Colonic mucosa (tissue), 4 donors: ENCODE data around the gene STX4. TPM values are rescaled to one million over a fixed set of nuclear protein-coding genes. Genes with fewer than 3 reads are reported as not detected.

Experiments used
- DNase-seq: peaks from one replicate; pipeline ENCODE4 v3.0.0-alpha.2; 2020
- H3K27ac ChIP-seq: fragments of 200-600 bp; one replicate; pipeline ENCODE4 v1.8.0; 2021
- H3K27me3 ChIP-seq: fragments of 200-600 bp; one replicate; pipeline ENCODE4 v1.8.0; 2021
- H3K36me3 ChIP-seq: fragments of 200-600 bp; one replicate; pipeline ENCODE4 v1.8.0; 2021
- H3K4me1 ChIP-seq: fragments of 200-600 bp; one replicate; pipeline ENCODE4 v1.8.0; 2021; ENCODE audit warnings: mild to moderate bottlenecking
- H3K4me3 ChIP-seq: fragments of 200-600 bp; one replicate; pipeline ENCODE4 v1.8.0; 2021
- H3K9ac ChIP-seq, 2 donors: one replicate each; pipeline ENCODE4 v1.7.0; 2013; ENCODE audit warnings: control low read depth in 2 of 2, low read depth in 2 of 2, low read length in 2 of 2
- H3K9me3 ChIP-seq: fragments of 200-600 bp; one replicate; pipeline ENCODE4 v1.8.0; 2021
- CTCF ChIP-seq: fragments of 200-600 bp; IDR thresholded peaks from one replicate; pipeline ENCODE4 v1.8.0; 2022; ENCODE audit warnings: antibody characterized with exemption, mild to moderate bottlenecking
- intact Hi-C: fragments of 100-400 bp; cut with DNase I; formaldehyde crosslinking; loops from one replicate; pipeline ENCODE4 v1.14.1; 2022
- total RNA-seq, 2 donors: library from RNA; stranded (reverse); fragmentation: NEBNext Ultra II Directional in 1 of 2; extraction: Animal tissue kit (Norgen Biotek cat#: 25700) in 1 of 2; gene quantifications; one replicate each; pipeline ENCODE4 v1.2.1, GENCODE V29; 2021
- donor health status: healthy.
- donor health status: DM: no; HTN: no; CAD: no.
- donor health status: DM: no; HTN: no; CAD: no.

The STX4 gene
- total RNA-seq, 2 donors from 2014 or later = 70.8 to 71.4 TPM

DNA sequence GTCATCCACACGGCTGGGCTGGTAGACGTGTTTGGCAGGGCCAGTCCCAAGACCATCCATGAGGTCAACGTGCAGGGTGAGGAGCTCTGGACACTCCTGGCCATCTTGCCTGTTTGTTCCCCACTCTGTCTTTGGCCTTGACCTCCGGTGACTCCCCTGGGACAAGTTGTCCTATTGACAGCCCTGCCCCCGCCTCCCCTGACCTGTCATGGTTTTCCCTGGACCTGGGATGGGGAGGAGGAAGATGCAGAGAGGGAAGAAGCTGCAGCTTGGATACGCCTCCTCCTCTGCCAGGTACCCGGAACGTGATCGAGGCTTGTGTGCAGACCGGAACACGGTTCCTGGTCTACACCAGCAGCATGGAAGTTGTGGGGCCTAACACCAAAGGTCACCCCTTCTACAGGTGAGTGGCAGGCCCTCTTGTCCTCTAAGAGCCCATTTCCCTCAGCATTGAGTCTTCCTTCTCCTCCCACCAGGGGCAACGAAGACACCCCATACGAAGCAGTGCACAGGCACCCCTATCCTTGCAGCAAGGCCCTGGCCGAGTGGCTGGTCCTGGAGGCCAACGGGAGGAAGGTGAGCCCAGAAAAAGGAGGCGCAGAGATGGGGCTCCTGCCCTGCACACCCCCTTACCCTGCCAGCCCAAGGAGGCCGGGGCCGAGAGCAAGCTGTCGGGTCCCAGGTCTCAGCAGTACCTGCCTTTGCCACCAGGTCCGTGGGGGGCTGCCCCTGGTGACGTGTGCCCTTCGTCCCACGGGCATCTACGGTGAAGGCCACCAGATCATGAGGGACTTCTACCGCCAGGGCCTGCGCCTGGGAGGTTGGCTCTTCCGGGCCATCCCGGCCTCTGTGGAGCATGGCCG lies 47.0 kb upstream of the STX4 start:
- intact Hi-C loops = loop anchor here (5.0 to 10.0 kb wide), 3 partner anchors 158 to 881 kb away; no protein-coding TSS in a partner anchor
- no peaks in the 10 kb centered on the region for H3K4me1 ChIP-seq
- DNase-seq = no peak
- H3K9me3 ChIP-seq = no peaks in the 10 kb centered on the region
- H3K4me3 ChIP-seq = no peak overlapping the region
- no peaks in the 10 kb centered on the region for H3K36me3 ChIP-seq
- H3K9ac ChIP-seq = peak overlapping the region in 1 of 2 donors; percentile 76
- no peak for TF ChIP-seq CTCF
- no peak overlapping the region for H3K27ac ChIP-seq
- no peaks in the 10 kb centered on the region for H3K27me3 ChIP-seq

DNA sequence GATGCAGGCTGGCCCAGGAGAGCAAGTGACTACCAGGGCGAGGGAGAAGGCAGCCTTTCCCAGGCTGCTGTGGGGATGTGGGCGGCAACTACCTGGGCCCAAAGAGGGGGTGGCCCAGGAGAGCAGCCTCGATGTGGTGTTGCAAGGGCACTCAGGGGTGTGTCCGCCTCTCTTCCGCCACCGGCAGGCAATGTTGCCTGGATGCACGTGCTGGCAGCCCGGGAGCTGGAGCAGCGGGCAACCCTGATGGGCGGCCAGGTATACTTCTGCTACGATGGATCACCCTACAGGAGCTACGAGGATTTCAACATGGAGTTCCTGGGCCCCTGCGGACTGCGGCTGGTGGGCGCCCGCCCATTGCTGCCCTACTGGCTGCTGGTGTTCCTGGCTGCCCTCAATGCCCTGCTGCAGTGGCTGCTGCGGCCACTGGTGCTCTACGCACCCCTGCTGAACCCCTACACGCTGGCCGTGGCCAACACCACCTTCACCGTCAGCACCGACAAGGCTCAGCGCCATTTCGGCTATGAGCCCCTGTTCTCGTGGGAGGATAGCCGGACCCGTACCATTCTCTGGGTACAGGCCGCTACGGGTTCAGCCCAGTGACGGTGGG lies 45.7 kb upstream of the STX4 start:
- no peak overlapping the region for H3K27ac ChIP-seq
- no peaks in the 10 kb centered on the region for H3K27me3 ChIP-seq
- intact Hi-C loops = loop anchor here (5.0 to 10.0 kb wide), 3 partner anchors 157 to 880 kb away; no protein-coding TSS in a partner anchor
- DNase-seq = no peak
- TF ChIP-seq CTCF = no peak
- H3K36me3 ChIP-seq = no peaks in the 10 kb centered on the region
- no peaks in the 10 kb centered on the region for H3K9me3 ChIP-seq
- H3K4me3 ChIP-seq = no peak overlapping the region
- H3K9ac ChIP-seq = no peak overlapping the region
- no peaks in the 10 kb centered on the region for H3K4me1 ChIP-seq

DNA sequence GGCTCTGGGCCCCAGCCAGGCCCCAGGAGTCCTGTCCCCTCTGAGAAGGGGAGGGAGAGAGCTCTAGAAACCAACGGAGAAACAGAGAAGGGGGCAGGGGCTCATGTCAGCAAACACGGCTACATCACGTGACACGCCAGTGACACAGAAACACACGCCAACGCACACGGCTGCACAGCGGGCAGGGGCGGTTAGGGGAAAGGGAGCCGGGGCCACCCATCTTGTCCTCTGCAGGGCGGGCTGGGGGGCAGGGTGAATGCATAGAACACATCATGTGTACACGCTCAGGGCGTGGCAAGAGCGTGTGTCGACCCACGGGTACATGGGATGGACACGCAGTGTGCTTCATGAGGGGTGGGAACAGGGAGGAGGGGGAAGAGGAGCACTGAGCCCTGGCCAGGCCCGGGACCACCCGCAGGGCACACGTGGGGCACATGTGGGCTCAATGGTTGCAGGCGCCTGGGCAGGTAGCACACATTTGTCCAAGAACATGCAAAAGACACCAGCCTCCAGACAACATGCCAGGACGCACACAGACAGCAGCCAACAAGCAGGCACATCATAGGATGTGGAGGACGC lies 43.8 kb upstream of the STX4 start:
- H3K27me3 ChIP-seq = no peaks in the 10 kb centered on the region
- no peak overlapping the region for H3K9ac ChIP-seq
- H3K4me3 ChIP-seq = no peak overlapping the region
- intact Hi-C loops = loop anchor here (5.0 to 10.0 kb wide), 3 partner anchors 155 to 878 kb away; no protein-coding TSS in a partner anchor
- no peaks in the 10 kb centered on the region for H3K4me1 ChIP-seq
- no peak overlapping the region for H3K27ac ChIP-seq
- no peak for DNase-seq
- no peak for TF ChIP-seq CTCF
- H3K36me3 ChIP-seq = no peaks in the 10 kb centered on the region
- no peaks in the 10 kb centered on the region for H3K9me3 ChIP-seq

- H3K4me1 ChIP-seq = no peaks in the 10 kb centered on the region
- TF ChIP-seq CTCF = no peak
- no peaks in the 10 kb centered on the region for H3K36me3 ChIP-seq
- H3K9me3 ChIP-seq = no peaks in the 10 kb centered on the region
- no peak overlapping the region for H3K9ac ChIP-seq
- H3K4me3 ChIP-seq = no peak overlapping the region
- no peak for DNase-seq
- intact Hi-C loops = no loop called here
- H3K27me3 ChIP-seq = no peaks in the 10 kb centered on the region
- no peak overlapping the region for H3K27ac ChIP-seq
These were observed 43.3 kb upstream of the STX4 start for GRCh38 chr16:30990105-30990504.

DNA sequence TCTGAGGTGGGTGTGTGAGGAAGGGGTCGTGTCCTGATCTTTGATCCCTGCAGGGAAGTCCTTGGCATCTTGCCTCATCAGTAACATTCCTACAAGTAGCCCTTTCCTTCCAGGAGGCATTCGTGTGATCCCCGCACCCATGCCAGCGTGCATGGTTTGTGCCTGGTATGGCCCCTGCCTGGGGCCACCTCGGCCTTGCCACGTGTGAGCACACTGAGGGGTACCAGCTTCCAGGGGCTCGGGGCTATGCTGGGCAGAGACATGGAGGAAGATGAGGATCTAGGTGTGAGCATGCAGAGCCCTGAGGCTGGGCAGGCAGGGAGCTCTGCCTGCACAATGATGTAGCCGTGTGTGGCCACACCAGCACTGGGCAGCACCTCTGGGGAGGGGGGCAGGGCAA lies 42.3 kb upstream of the STX4 start:
- H3K9ac ChIP-seq = no peak overlapping the region
- H3K4me1 ChIP-seq = no peaks in the 10 kb centered on the region
- intact Hi-C loops = no loop called here
- no peaks in the 10 kb centered on the region for H3K27me3 ChIP-seq
- no peaks in the 10 kb centered on the region for H3K36me3 ChIP-seq
- no peak for TF ChIP-seq CTCF
- no peak for DNase-seq
- no peaks in the 10 kb centered on the region for H3K9me3 ChIP-seq
- no peak overlapping the region for H3K4me3 ChIP-seq
- no peak overlapping the region for H3K27ac ChIP-seq
